ENCODE measurements around the gene OR7C1. TPM values are rescaled to one million over a fixed set of nuclear protein-coding genes. Genes with fewer than 3 reads are reported as not detected.

OR7C1 gene
- total and polyA plus RNA-seq, 2 of the 8 experiments (the other 6 are each of a cell fraction or from before 2014, with no cell fraction given) = not detected

DNA sequence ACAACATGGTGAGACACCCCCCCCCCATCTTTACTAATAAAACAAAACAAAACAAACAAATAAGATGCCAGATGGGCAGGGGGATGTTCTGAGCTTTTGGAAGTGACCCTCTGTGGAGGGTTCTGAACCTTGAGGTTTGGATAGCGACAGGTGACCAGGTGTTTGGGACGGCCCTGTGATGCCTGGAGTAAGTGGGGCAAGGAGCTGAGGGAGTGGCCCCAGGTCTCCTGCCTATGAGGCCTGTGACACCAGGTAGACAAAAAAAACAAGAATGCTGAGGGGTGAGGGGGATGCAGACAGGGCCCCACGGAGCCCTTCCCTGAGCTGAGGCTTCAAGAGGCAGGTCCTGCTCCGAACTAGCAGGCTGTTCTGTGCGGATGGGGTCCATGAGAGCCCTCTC, 65.8 kb downstream of the OR7C1 start:
- DNase-seq (ENCODE audit: low read depth in 1 of 2, low spot score in 2 of 2) (no peak), FAIRE-seq (no peak)
- no peak overlapping the region for H3K23ac ChIP-seq (ENCODE audit: insufficient read length)
- no peaks in the 10 kb centered on the region for H3K9me3 ChIP-seq (ENCODE audit: insufficient read depth in 2 of 2, low read depth in 1 of 2, low read length in 1 of 2)
- H3K4me2 ChIP-seq (ENCODE audit: insufficient read depth in 1 of 2, low read depth in 2 of 2, low read length in 2 of 2) = no peak overlapping the region
- H3K27ac ChIP-seq (ENCODE audit: low read depth, low read length) = no peak overlapping the region
- no peak overlapping the region for H2BK20ac ChIP-seq (ENCODE audit: low read length)
- no peak overlapping the region for H3K4ac ChIP-seq (replicated peaks; ENCODE audit: insufficient read length, low read depth, low read length)
- no peak overlapping the region for H3K9ac ChIP-seq (replicated peaks in 1 of 4; ENCODE audit: extremely low read depth in 1 of 4, low read depth in 3 of 4, low read length in 3 of 4)
- no peak overlapping the region for H2BK120ac ChIP-seq (replicated peaks; ENCODE audit: low read depth, low read length)
- no peaks in the 10 kb centered on the region for H3K79me1 ChIP-seq (ENCODE audit: low read depth, low read length)
- no peak overlapping the region for H2BK5ac ChIP-seq (ENCODE audit: low read depth, low read length)
- H2BK12ac ChIP-seq (ENCODE audit: low read depth, low read length) = no peak overlapping the region
- WGBS, 2 experiments (ENCODE audit: extremely low coverage in 1 of 2, insufficient coverage in 1 of 2, insufficient read length in 1 of 2, insufficient replicate concordance in 2 of 2, low coverage in 1 of 2, low lambda C conversion rate in 2 of 2, missing lambda C conversion rate in 1 of 2) = 90% methylated on average over 5 of the region's 5 CpGs; no CpG with 5 or more reads in 1 of the 2 experiments
- H2AK5ac ChIP-seq (ENCODE audit: low read depth, low read length) = no peak overlapping the region
- H3K79me2 ChIP-seq (ENCODE audit: control insufficient read depth in 1 of 2, insufficient read depth in 2 of 2, low read length in 2 of 2) = no peaks in the 10 kb centered on the region
- POLR2A ChIA-PET (ENCODE audit: partially characterized antibody) = interaction anchor here (0.7 to 1.6 kb wide), 3 partner anchors 9 to 69 kb away, joined by 3 to 8 read pairs (median 3); no protein-coding TSS in a partner anchor
- no peak overlapping the region for H3K18ac ChIP-seq (ENCODE audit: extremely low read depth, low read length)
- peaks cover 0 to 2% of the 10 kb centered on the region in 2 experiments for H4K20me1 ChIP-seq (replicated peaks in 1 of 2; ENCODE audit: control insufficient read depth in 1 of 2, insufficient read depth in 2 of 2, low read length in 2 of 2)
- H3K23me2 ChIP-seq (ENCODE audit: low read depth, low read length) = 0 out of 2 replicates have a peak, but pooled peaks cover 3% of the 10 kb centered on the region
- no peak overlapping the region for H4K8ac ChIP-seq (ENCODE audit: extremely low read depth, insufficient read depth, low read length)
- H3K27me3 ChIP-seq (replicated peaks in 1 of 4; ENCODE audit: control insufficient read depth in 3 of 4, extremely low read depth in 1 of 4, insufficient read depth in 3 of 4, low read length in 3 of 4) = no peaks in the 10 kb centered on the region
- H3K4me1 ChIP-seq (replicated peaks in 1 of 4; ENCODE audit: control insufficient read depth in 3 of 4, insufficient read depth in 4 of 4, low read length in 3 of 4) = no peaks in the 10 kb centered on the region
- TF ChIP-seq TCF12 (IDR thresholded peaks at IDR 0.05; ENCODE audit: low read depth, low read length) (no peak), SIN3A (conservative IDR thresholded peaks at IDR 0.05 in 1 of 2, IDR thresholded peaks at IDR 0.05 in 1 of 2; ENCODE audit: low read depth in 1 of 2, low read length in 2 of 2) (no peak), FOSL1 (IDR thresholded peaks at IDR 0.05; ENCODE audit: insufficient read depth, low read depth, low read length) (no peak), TBP (IDR thresholded peaks at IDR 0.05; ENCODE audit: low read depth, low read length) (no peak), BCL11A (IDR thresholded peaks at IDR 0.05; ENCODE audit: low read depth in 2 of 2, low read length in 2 of 2) (no peak)
- TF ChIP-seq, protein P1, sequence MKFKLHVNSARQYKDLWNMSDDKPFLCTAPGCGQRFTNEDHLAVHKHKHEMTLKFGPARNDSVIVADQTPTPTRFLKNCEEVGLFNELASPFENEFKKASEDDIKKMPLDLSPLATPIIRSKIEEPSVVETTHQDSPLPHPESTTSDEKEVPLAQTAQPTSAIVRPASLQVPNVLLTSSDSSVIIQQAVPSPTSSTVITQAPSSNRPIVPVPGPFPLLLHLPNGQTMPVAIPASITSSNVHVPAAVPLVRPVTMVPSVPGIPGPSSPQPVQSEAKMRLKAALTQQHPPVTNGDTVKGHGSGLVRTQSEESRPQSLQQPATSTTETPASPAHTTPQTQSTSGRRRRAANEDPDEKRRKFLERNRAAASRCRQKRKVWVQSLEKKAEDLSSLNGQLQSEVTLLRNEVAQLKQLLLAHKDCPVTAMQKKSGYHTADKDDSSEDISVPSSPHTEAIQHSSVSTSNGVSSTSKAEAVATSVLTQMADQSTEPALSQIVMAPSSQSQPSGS (IDR thresholded peaks at IDR 0.05; ENCODE audit: low read length) = no peak
- CTCF ChIA-PET (ENCODE audit: partially characterized antibody) = interaction anchor here (0.6 to 1.1 kb wide), 3 partner anchors 17 to 385 kb away, joined by 3 to 4 read pairs (median 3); no protein-coding TSS in a partner anchor
- H3K14ac ChIP-seq (ENCODE audit: insufficient read length) = no peak overlapping the region
- no peak overlapping the region for H4K5ac ChIP-seq (ENCODE audit: insufficient read length, low read depth, low read length)
- H2AFZ ChIP-seq (ENCODE audit: low read length) = no peak overlapping the region
- H2BK15ac ChIP-seq (ENCODE audit: low read length) = no peak overlapping the region
- H3K56ac ChIP-seq (replicated peaks; ENCODE audit: insufficient read length, low read depth, low read length) = no peak overlapping the region
- no peak overlapping the region for H3K4me3 ChIP-seq (ENCODE audit: extremely low read depth in 1 of 4, insufficient read depth in 2 of 4, low read depth in 3 of 4, low read length in 4 of 4)
- H3K36me3 ChIP-seq (ENCODE audit: control insufficient read depth in 2 of 4, insufficient read depth in 4 of 4, low read length in 3 of 4) = peaks cover 0 to 13% (median 4%) of the 10 kb centered on the region in 4 experiments; a peak in 1 of 8 replicates
- H4K91ac ChIP-seq (replicated peaks; ENCODE audit: insufficient read length, low read length) = no peak overlapping the region

Data from H1 (cell line).